ENCODE measurements around the gene LRCOL1. TPM values are rescaled to one million over a fixed set of nuclear protein-coding genes. Genes with fewer than 3 reads are reported as not detected.

The LRCOL1 gene
- total and polyA plus RNA-seq, 2 of the 8 experiments (the other 6 are each of a cell fraction or from before 2014, with no cell fraction given), result not detected

DNA sequence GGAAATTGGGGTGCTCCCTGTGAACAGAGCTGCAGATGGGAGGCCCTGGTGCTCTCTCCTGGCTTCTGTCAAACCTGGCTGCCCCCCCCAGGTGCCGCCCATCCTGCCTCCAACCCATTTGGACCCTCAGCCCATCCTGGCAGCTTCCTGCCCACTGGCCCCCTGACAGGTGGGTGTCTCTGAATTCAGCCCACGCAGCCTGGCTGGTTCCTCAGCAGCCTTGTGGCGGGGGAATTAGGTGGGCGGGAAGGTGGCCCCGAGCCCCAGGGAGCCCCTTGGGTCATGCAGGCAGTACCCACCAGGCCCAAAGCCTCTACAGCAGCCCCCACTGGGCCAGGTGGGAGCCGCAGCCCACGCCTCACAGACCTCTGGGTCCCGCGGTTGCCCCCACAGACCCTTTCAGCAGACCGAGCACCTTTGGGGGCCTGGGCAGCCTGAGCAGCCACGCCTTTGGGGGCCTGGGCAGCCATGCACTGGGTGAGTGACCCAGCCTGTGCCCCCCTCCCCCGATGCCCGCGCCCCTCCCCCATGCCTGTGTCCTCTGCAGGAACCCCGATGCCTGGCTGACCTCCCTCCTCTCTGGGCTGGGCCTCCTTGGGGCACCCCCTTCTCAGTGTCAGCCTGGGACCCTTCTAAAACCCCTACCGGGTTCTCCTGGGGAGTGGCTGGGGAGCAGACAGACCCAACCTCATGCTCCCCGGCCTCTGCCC, 28.9 kb downstream of the LRCOL1 start:
- Histone ChIP-seq H4K20me1 (replicated peaks in 1 of 2; ENCODE audit: control insufficient read depth in 1 of 2, insufficient read depth in 2 of 2, low read length in 2 of 2) (peaks cover 15 to 23% of the 10 kb centered on the region in 2 experiments), H2BK120ac (replicated peaks; ENCODE audit: low read depth, low read length) (no peak overlapping the region), H3K9me3 (ENCODE audit: insufficient read depth in 2 of 2, low read depth in 1 of 2, low read length in 1 of 2) (no peaks in the 10 kb centered on the region), H4K5ac (ENCODE audit: insufficient read length, low read depth, low read length) (no peak overlapping the region), H3K14ac (ENCODE audit: insufficient read length) (no peak overlapping the region), H3K79me1 (ENCODE audit: low read depth, low read length) (peaks cover 2% of the 10 kb centered on the region; the same call in 1 of the 2 replicates), H2BK15ac (ENCODE audit: low read length) (no peak overlapping the region), H3K4me1 (replicated peaks in 1 of 4; ENCODE audit: control insufficient read depth in 3 of 4, insufficient read depth in 4 of 4, low read length in 3 of 4) (peaks cover 0 to 6% (median 5%) of the 10 kb centered on the region in 4 experiments; a peak in 2 of 7 replicates), H3K23me2 (ENCODE audit: low read depth, low read length) (peaks cover 18% of the 10 kb centered on the region; the same call in 1 of the 2 replicates), H4K8ac (ENCODE audit: extremely low read depth, insufficient read depth, low read length) (no peak overlapping the region), H3K56ac (replicated peaks; ENCODE audit: insufficient read length, low read depth, low read length) (no peak overlapping the region), H3K9ac (replicated peaks in 1 of 4; ENCODE audit: extremely low read depth in 1 of 4, low read depth in 3 of 4, low read length in 3 of 4) (no peak overlapping the region), H3K27me3 (replicated peaks in 1 of 4; ENCODE audit: control insufficient read depth in 3 of 4, extremely low read depth in 1 of 4, insufficient read depth in 3 of 4, low read length in 3 of 4) (peaks cover 17 to 43% (median 33%) of the 10 kb centered on the region in 4 experiments), H3K36me3 (ENCODE audit: control insufficient read depth in 2 of 4, insufficient read depth in 4 of 4, low read length in 3 of 4) (peaks cover 2 to 14% (median 8%) of the 10 kb centered on the region in 4 experiments; a peak in 7 of 8 replicates), H2AK5ac (ENCODE audit: low read depth, low read length) (0 out of 2 replicates have a peak overlapping the region, but pooled peaks have one; percentile 39), H3K27ac (ENCODE audit: low read depth, low read length) (no peak overlapping the region), H3K4ac (replicated peaks; ENCODE audit: insufficient read length, low read depth, low read length) (no peak overlapping the region), H3K4me2 (ENCODE audit: insufficient read depth in 1 of 2, low read depth in 2 of 2, low read length in 2 of 2) (peak overlapping the region; percentile 63 to 67), H3K79me2 (ENCODE audit: control insufficient read depth in 1 of 2, insufficient read depth in 2 of 2, low read length in 2 of 2) (no peaks in the 10 kb centered on the region), H2BK12ac (ENCODE audit: low read depth, low read length) (no peak overlapping the region), H2AFZ (ENCODE audit: low read length) (no peak overlapping the region), H3K18ac (ENCODE audit: extremely low read depth, low read length) (no peak overlapping the region), H2BK20ac (ENCODE audit: low read length) (no peak overlapping the region), H4K91ac (replicated peaks; ENCODE audit: insufficient read length, low read length) (no peak overlapping the region), H3K23ac (ENCODE audit: insufficient read length) (no peak overlapping the region), H3K4me3 (ENCODE audit: extremely low read depth in 1 of 4, insufficient read depth in 2 of 4, low read depth in 3 of 4, low read length in 4 of 4) (peak overlapping the region in 2 of 4 experiments; percentile 10 to 59; a peak in 3 of 8 replicates), H2BK5ac (ENCODE audit: low read depth, low read length) (no peak overlapping the region)
- DNase-seq (ENCODE audit: low read depth in 1 of 2, low spot score in 2 of 2), result no peak
- FAIRE-seq, result no peak
- CTCF ChIA-PET (ENCODE audit: partially characterized antibody), result interaction anchor here (0.8 to 1.5 kb wide), 5 partner anchors 18 to 166 kb away, joined by 3 to 4 read pairs (median 3); no protein-coding TSS in a partner anchor
- POLR2A ChIA-PET (ENCODE audit: partially characterized antibody), result interaction anchor here (1.1 to 6.6 kb wide), 9 partner anchors 11 to 151 kb away, joined by 3 to 60 read pairs (median 13); partner anchors contain the start of genes LRCOL1 and P2RX2
- 64% methylated on average over 6 of the region's 17 CpGs; no CpG with 5 or more reads in 1 of the 2 experiments for WGBS, 2 experiments (ENCODE audit: extremely low coverage in 1 of 2, insufficient coverage in 1 of 2, insufficient read length in 1 of 2, insufficient replicate concordance in 2 of 2, low coverage in 1 of 2, low lambda C conversion rate in 2 of 2, missing lambda C conversion rate in 1 of 2)
- no peak for TF ChIP-seq POLR2A (IDR thresholded peaks at IDR 0.05; ENCODE audit: control extremely low read depth in 1 of 2, low read depth in 2 of 2, low read length in 2 of 2)
- TF ChIP-seq RBBP5 (IDR thresholded peaks at IDR 0.05; ENCODE audit: borderline replicate concordance, low read depth, low read length), result no peak
- no peak for TF ChIP-seq CBX5 (IDR thresholded peaks at IDR 0.05; ENCODE audit: low read depth, low read length)
- no peak for TF ChIP-seq NRF1 (IDR thresholded peaks at IDR 0.05; ENCODE audit: low read depth, low read length)
- no peak for TF ChIP-seq HDAC2 (IDR thresholded peaks at IDR 0.05; ENCODE audit: borderline replicate concordance in 1 of 2, low read depth in 2 of 2, low read length in 2 of 2)
- no peak for TF ChIP-seq GABPA (IDR thresholded peaks at IDR 0.05; ENCODE audit: borderline replicate concordance, insufficient read depth, low read length)
- TF ChIP-seq EGR1 (IDR thresholded peaks at IDR 0.05; ENCODE audit: borderline replicate concordance, low read depth, low read length), result no peak
- no peak for TF ChIP-seq TCF12 (IDR thresholded peaks at IDR 0.05; ENCODE audit: low read depth, low read length)
- no peak for TF ChIP-seq KDM4A (IDR thresholded peaks at IDR 0.05; ENCODE audit: low read depth, low read length, severe bottlenecking)
- no peak for TF ChIP-seq ZNF274 (IDR thresholded peaks at IDR 0.05; ENCODE audit: borderline replicate concordance, extremely low read depth, low read length)
- TF ChIP-seq KDM5A (IDR thresholded peaks at IDR 0.05; ENCODE audit: low read length), result no peak
- TF ChIP-seq SP2 (IDR thresholded peaks at IDR 0.05; ENCODE audit: low read length), result no peak
- no peak for TF ChIP-seq BACH1 (IDR thresholded peaks at IDR 0.05; ENCODE audit: low read length)

All from H1 (cell line).